Thyroid gland (tissue), 4 donors: ENCODE data around the gene PSMF1. TPM values are rescaled to one million over a fixed set of nuclear protein-coding genes. Genes with fewer than 3 reads are reported as not detected.

ENCODE experiments used
- DNase-seq, 2 donors: peaks; one replicate each; pipeline ENCODE4 v3.0.0-alpha.2; 2019
- H3K27ac ChIP-seq, 3 donors: fragments of 200-600 bp; sonication (generic); 1 replicate in 2 of 3; 2 replicates in 1 of 3; pipeline ENCODE4 v1.5.1; 2016 to 2019; ENCODE audit warnings: mild to moderate bottlenecking in 1 of 3, moderate library complexity in 1 of 3
- H3K27me3 ChIP-seq: fragments of 200-600 bp; sonication (generic); one replicate; pipeline ENCODE4 v1.5.1; 2019
- H3K36me3 ChIP-seq, 2 donors: fragments of 200-600 bp; sonication (generic); one replicate each; pipeline ENCODE4 v1.5.1; 2016 to 2019
- H3K4me1 ChIP-seq, 2 donors: fragments of 200-600 bp; sonication (generic); one replicate each; pipeline ENCODE4 v1.5.1; 2017 to 2019
- H3K4me3 ChIP-seq, 3 donors: fragments of 200-600 bp; sonication (generic); replicated peaks in 1 of 3; 1 replicate in 2 of 3; 2 replicates in 1 of 3; pipeline ENCODE4 v1.5.1; 2016; ENCODE audit warnings: mild to moderate bottlenecking in 1 of 3
- H3K9me3 ChIP-seq: fragments of 200-600 bp; sonication (generic); one replicate; pipeline ENCODE4 v1.5.1; 2017
- CTCF ChIP-seq, 6 experiments: fragments of 200-600 bp in 3 of 6; fragments of 450-650 bp in 3 of 6; sonication (generic) in 3 of 6; IDR thresholded peaks; one replicate each; pipeline ENCODE4 v1.5.1; 2016 to 2019; ENCODE audit warnings: antibody characterized with exemption in 6 of 6, mild to moderate bottlenecking in 2 of 6, inconsistent platforms in 1 of 6, moderate library complexity in 1 of 6
- POLR2A ChIP-seq, 2 donors: fragments of 450-650 bp; IDR thresholded peaks; one replicate each; pipeline ENCODE4 v1.6.1; 2017; ENCODE audit warnings: antibody characterized with exemption in 2 of 2, mild to moderate bottlenecking in 2 of 2, moderate library complexity in 1 of 2
- WGBS, 2 donors: methylation state at CpG; one replicate each; pipeline ENCODE4 v1.1.5; 2017; 5-methylcytosine and 5-hydroxymethylcytosine counted together
- intact Hi-C: fragments of 100-400 bp; cut with DNase I; formaldehyde crosslinking; loops from one replicate; pipeline ENCODE4 v1.15.1; 2023
- total RNA-seq, 4 donors: library from RNA; depleted of rRNA; stranded (reverse); fragments of >200 nt; gene quantifications; one replicate each; pipeline ENCODE4 v1.2.3, GENCODE V29; 2016

Gene PSMF1
- total RNA-seq, 4 donors from 2014 or later, result 74.8 to 189 (median 105) TPM

GRCh38 chr20:1164871-1165270, 46.5 kb downstream of the PSMF1 start:
- H3K36me3 ChIP-seq, result peaks cover 64 to 66% of the 10 kb centered on the region in 2 donors
- no peaks in the 10 kb centered on the region for H3K4me1 ChIP-seq
- WGBS, 2 donors, result 97% methylated on average over 7 of the region's 7 CpGs
- H3K4me3 ChIP-seq, result no peak overlapping the region
- H3K27ac ChIP-seq, result no peak overlapping the region
- no peaks in the 10 kb centered on the region for H3K27me3 ChIP-seq
- no peaks in the 10 kb centered on the region for H3K9me3 ChIP-seq
- TF ChIP-seq CTCF (IDR thresholded peaks at IDR 0.05) (no peak), POLR2A (IDR thresholded peaks at IDR 0.05) (no peak)
- intact Hi-C loops, result no loop called here
- DNase-seq, result no peak

DNA sequence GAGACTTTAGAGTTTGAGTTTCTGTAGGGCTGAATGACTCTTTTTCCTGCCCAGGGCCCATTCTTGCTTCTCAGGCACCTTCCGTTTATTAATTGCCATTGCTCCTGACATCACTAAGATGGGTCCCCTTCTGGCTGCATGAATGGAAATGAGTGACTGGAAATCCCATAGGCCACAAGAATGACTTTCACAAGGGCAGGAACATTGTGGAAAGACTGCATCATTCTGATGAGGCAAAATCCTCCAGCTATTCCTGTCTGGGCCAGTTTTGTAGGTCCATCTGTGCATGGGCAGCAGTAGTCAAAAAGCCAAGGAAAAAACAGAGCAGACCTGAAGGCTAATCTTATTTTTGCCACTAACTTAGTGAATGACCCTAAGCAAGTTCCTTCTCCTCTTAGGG, 47.1 kb downstream of the PSMF1 start:
- intact Hi-C loops, result no loop called here
- no peak overlapping the region for H3K4me3 ChIP-seq
- 94 to 96% methylated on average over 1 of the region's 1 CpG for WGBS, 2 donors

GRCh38 chr20:1165941-1166340, 47.5 kb downstream of the PSMF1 start:
- Histone ChIP-seq H3K36me3 (peaks cover 62 to 64% of the 10 kb centered on the region in 2 donors), H3K27me3 (no peaks in the 10 kb centered on the region), H3K9me3 (no peaks in the 10 kb centered on the region), H3K27ac (no peak overlapping the region), H3K4me3 (no peak overlapping the region), H3K4me1 (no peaks in the 10 kb centered on the region)
- intact Hi-C loops, result no loop called here
- TF ChIP-seq POLR2A (IDR thresholded peaks at IDR 0.05) (no peak), CTCF (IDR thresholded peaks at IDR 0.05) (no peak)
- no peak for DNase-seq
- 95 to 99% methylated on average over 9 of the region's 9 CpGs for WGBS, 2 donors

More for the DNA sequence above, 47.1 kb downstream of the PSMF1 start:
- H3K9me3 ChIP-seq, result no peaks in the 10 kb centered on the region
- H3K27me3 ChIP-seq, result no peaks in the 10 kb centered on the region
- peaks cover 60 to 66% of the 10 kb centered on the region in 2 donors for H3K36me3 ChIP-seq
- no peak for DNase-seq
- no peak overlapping the region for H3K27ac ChIP-seq
- no peak for TF ChIP-seq POLR2A (IDR thresholded peaks at IDR 0.05)
- TF ChIP-seq CTCF (IDR thresholded peaks at IDR 0.05), result no peak
- no peaks in the 10 kb centered on the region for H3K4me1 ChIP-seq

GRCh38 chr20:1166948-1167720, 48.7 kb downstream of the PSMF1 start:
- no peaks in the 10 kb centered on the region for H3K9me3 ChIP-seq
- TF ChIP-seq CTCF (IDR thresholded peaks at IDR 0.05) (no peak), POLR2A (IDR thresholded peaks at IDR 0.05) (no peak)
- H3K4me3 ChIP-seq, result no peak overlapping the region
- intact Hi-C loops, result no loop called here
- H3K27ac ChIP-seq, result no peak overlapping the region
- WGBS, 2 donors, result 94% methylated on average over 1 of the region's 1 CpG
- H3K36me3 ChIP-seq, result peaks cover 54 to 67% of the 10 kb centered on the region in 2 donors
- H3K27me3 ChIP-seq, result no peaks in the 10 kb centered on the region
- no peaks in the 10 kb centered on the region for H3K4me1 ChIP-seq
- DNase-seq, result no peak

DNA sequence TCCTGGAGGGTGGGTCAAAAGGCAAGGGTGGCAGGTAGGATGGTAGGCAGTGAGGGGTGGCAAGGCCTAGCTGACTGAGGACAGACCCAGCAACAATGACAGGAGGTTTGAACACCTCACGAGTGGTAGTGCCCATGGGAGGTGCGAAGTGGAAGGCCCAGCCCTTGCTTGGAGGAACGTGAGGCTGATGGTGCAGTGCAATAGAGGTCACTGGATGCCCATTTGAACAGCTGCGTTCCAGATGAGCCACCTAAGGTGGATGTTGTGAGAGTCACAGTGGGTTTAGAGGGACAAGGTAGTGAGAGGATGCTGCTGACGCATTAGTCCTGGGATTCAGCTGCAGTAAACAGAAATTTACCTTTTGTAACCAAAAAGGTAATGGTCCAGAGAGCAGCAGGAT, 50.8 kb downstream of the PSMF1 start:
- H3K9me3 ChIP-seq, result no peaks in the 10 kb centered on the region
- no peaks in the 10 kb centered on the region for H3K27me3 ChIP-seq
- 93 to 97% methylated on average over 5 of the region's 5 CpGs for WGBS, 2 donors
- H3K4me3 ChIP-seq, result no peak overlapping the region
- peaks cover 40 to 64% of the 10 kb centered on the region in 2 donors for H3K36me3 ChIP-seq
- intact Hi-C loops, result no loop called here
- no peak overlapping the region for H3K27ac ChIP-seq
- TF ChIP-seq CTCF (IDR thresholded peaks at IDR 0.05) (no peak), POLR2A (IDR thresholded peaks at IDR 0.05) (no peak)
- DNase-seq, result no peak
- H3K4me1 ChIP-seq, result no peaks in the 10 kb centered on the region
